ENCODE data around the gene MAST4.

Gene MAST4

DNA sequence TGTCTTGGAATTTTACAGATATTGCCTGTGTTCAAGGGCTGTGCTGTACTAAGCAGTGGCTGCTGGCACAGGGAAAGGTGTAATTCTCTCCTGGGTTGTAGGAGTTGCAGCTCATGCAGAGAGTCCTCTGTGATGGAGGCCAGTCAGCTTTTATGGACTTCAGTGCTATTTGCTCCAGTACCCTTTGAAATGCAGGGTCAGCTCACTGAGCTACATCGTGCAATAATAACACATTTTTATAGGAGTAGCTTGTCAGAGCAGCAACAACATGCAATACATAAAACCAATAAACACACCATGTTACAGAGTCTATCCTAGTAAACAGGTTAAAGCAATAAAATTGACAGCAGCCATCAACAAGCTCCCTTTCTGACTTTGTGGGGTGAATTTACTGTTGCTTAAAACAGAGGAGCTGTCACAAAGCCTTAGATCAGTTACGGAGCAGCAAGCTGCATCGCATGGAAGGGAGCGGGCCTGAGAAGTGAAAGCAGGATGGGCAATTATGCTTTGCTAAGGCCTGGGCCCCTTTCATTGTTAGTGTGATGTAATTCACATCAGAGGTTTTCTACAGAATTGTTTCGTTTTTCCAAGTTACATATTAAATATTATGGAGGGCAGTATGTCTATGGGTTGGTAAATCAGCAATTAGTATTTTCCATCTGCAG is 583.6 kb downstream of the MAST4 start:
- H3K9me3 ChIP-seq (ENCODE audit: control insufficient read depth, insufficient read depth, low read depth, low read length): peaks cover 9% of the 10 kb centered on the region
- no peak overlapping the region for H3K4me3 ChIP-seq (ENCODE audit: low read depth, low read length)
- peaks cover 21% of the 10 kb centered on the region for H3K4me1 ChIP-seq (ENCODE audit: control insufficient read depth, insufficient read depth, low read length)
- no peak overlapping the region for H3K9ac ChIP-seq (ENCODE audit: low read length)
- H3K36me3 ChIP-seq (ENCODE audit: control insufficient read depth, insufficient read depth, low read length): no peaks in the 10 kb centered on the region
- H3K27me3 ChIP-seq (ENCODE audit: control insufficient read depth, insufficient read depth, low read length): no peaks in the 10 kb centered on the region
- H3K27ac ChIP-seq (ENCODE audit: low read depth, low read length): no peak overlapping the region

GRCh38 chr5:67181648-67182221 is 585.5 kb downstream of the MAST4 start:
- Histone ChIP-seq H3K36me3 (ENCODE audit: control insufficient read depth, insufficient read depth, low read length) (no peaks in the 10 kb centered on the region), H3K27me3 (ENCODE audit: control insufficient read depth, insufficient read depth, low read length) (no peaks in the 10 kb centered on the region), H3K9ac (ENCODE audit: low read length) (no peak overlapping the region), H3K9me3 (ENCODE audit: control insufficient read depth, insufficient read depth, low read depth, low read length) (peaks cover 4% of the 10 kb centered on the region), H3K27ac (ENCODE audit: low read depth, low read length) (no peak overlapping the region), H3K4me1 (ENCODE audit: control insufficient read depth, insufficient read depth, low read length) (peaks cover 21% of the 10 kb centered on the region), H3K4me3 (ENCODE audit: low read depth, low read length) (no peak overlapping the region)

GRCh38 chr5:67182301-67182790 is 586.2 kb downstream of the MAST4 start:
- Histone ChIP-seq H3K4me1 (ENCODE audit: control insufficient read depth, insufficient read depth, low read length) (peaks cover 21% of the 10 kb centered on the region), H3K27me3 (ENCODE audit: control insufficient read depth, insufficient read depth, low read length) (no peaks in the 10 kb centered on the region), H3K27ac (ENCODE audit: low read depth, low read length) (no peak overlapping the region), H3K9ac (ENCODE audit: low read length) (no peak overlapping the region), H3K36me3 (ENCODE audit: control insufficient read depth, insufficient read depth, low read length) (no peaks in the 10 kb centered on the region), H3K4me3 (ENCODE audit: low read depth, low read length) (no peak overlapping the region), H3K9me3 (ENCODE audit: control insufficient read depth, insufficient read depth, low read depth, low read length) (no peaks in the 10 kb centered on the region; the same call in 1 of the 2 replicates)

DNA sequence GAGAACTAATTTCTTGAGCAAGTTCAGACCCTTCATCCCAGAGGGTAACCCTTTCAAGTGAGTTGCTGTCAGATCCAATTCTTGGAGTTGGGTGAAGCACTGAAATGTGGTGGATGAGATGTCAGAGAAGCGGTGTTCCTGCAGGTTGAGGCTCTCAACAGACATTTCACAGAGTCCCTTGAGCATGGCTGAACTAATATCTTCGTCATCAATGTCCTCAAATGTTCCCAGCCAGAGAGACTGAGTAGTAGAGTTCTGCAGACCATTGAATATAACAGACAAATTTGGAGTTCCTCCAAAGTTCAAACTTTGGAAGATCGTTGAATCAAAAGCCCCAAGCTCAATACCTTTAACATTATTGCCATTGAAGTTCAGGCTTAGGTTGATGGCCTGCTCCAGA is 587.7 kb downstream of the MAST4 start:
- no peaks in the 10 kb centered on the region for H3K27me3 ChIP-seq (ENCODE audit: control insufficient read depth, insufficient read depth, low read length)
- no peaks in the 10 kb centered on the region for H3K9me3 ChIP-seq (ENCODE audit: control insufficient read depth, insufficient read depth, low read depth, low read length)
- H3K4me1 ChIP-seq (ENCODE audit: control insufficient read depth, insufficient read depth, low read length): peaks cover 21% of the 10 kb centered on the region
- no peak overlapping the region for H3K9ac ChIP-seq (ENCODE audit: low read length)
- no peaks in the 10 kb centered on the region for H3K36me3 ChIP-seq (ENCODE audit: control insufficient read depth, insufficient read depth, low read length)
- H3K4me3 ChIP-seq (ENCODE audit: low read depth, low read length): no peak overlapping the region
- H3K27ac ChIP-seq (ENCODE audit: low read depth, low read length): no peak overlapping the region

- no peaks in the 10 kb centered on the region for H3K27me3 ChIP-seq (ENCODE audit: control insufficient read depth, insufficient read depth, low read length)
- H3K36me3 ChIP-seq (ENCODE audit: control insufficient read depth, insufficient read depth, low read length): no peaks in the 10 kb centered on the region
- no peak overlapping the region for H3K4me3 ChIP-seq (ENCODE audit: low read depth, low read length)
- H3K4me1 ChIP-seq (ENCODE audit: control insufficient read depth, insufficient read depth, low read length): peaks cover 23% of the 10 kb centered on the region
- no peak overlapping the region for H3K9ac ChIP-seq (ENCODE audit: low read length)
- peaks cover under 1% of the 10 kb centered on the region; the same call in 1 of the 2 replicates for H3K9me3 ChIP-seq (ENCODE audit: control insufficient read depth, insufficient read depth, low read depth, low read length)
- H3K27ac ChIP-seq (ENCODE audit: low read depth, low read length): no peak overlapping the region
These were observed 591.0 kb downstream of the MAST4 start for GRCh38 chr5:67187006-67187715.

GRCh38 chr5:67188274-67189078 is 592.3 kb downstream of the MAST4 start:
- Histone ChIP-seq H3K4me3 (ENCODE audit: low read depth, low read length) (no peak overlapping the region), H3K4me1 (ENCODE audit: control insufficient read depth, insufficient read depth, low read length) (peaks cover 12% of the 10 kb centered on the region; the same call in 1 of the 2 replicates), H3K27ac (ENCODE audit: low read depth, low read length) (no peak overlapping the region), H3K9me3 (ENCODE audit: control insufficient read depth, insufficient read depth, low read depth, low read length) (peaks cover 5% of the 10 kb centered on the region), H3K27me3 (ENCODE audit: control insufficient read depth, insufficient read depth, low read length) (no peaks in the 10 kb centered on the region), H3K9ac (ENCODE audit: low read length) (no peak overlapping the region), H3K36me3 (ENCODE audit: control insufficient read depth, insufficient read depth, low read length) (no peaks in the 10 kb centered on the region)

- H3K4me1 ChIP-seq (ENCODE audit: control insufficient read depth, insufficient read depth, low read length): peaks cover 12% of the 10 kb centered on the region; the same call in 1 of the 2 replicates
- no peak overlapping the region for H3K4me3 ChIP-seq (ENCODE audit: low read depth, low read length)
- no peaks in the 10 kb centered on the region for H3K36me3 ChIP-seq (ENCODE audit: control insufficient read depth, insufficient read depth, low read length)
- no peaks in the 10 kb centered on the region for H3K27me3 ChIP-seq (ENCODE audit: control insufficient read depth, insufficient read depth, low read length)
- no peak overlapping the region for H3K9ac ChIP-seq (ENCODE audit: low read length)
- H3K9me3 ChIP-seq (ENCODE audit: control insufficient read depth, insufficient read depth, low read depth, low read length): peaks cover 5% of the 10 kb centered on the region
- no peak overlapping the region for H3K27ac ChIP-seq (ENCODE audit: low read depth, low read length)
These were observed 592.8 kb downstream of the MAST4 start for GRCh38 chr5:67189079-67189354.

DNA sequence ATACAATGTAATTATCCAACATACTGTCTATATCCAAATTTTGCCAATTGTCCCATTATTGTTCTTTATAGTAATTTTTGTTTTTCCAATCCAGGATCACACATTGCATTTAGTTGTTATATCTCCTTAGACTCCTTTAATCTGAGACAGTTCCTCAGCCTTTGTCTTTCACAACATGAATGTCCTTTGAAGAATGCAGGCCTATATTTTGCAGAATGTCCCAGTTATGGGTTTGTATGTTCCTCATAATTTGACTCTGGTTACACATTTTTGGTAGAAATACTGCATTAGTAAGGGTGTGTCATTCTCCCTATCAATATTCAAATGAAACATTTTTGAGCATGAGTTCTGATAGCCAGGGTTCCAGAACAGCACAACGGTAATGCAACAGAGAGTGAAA is 593.7 kb downstream of the MAST4 start:
- Histone ChIP-seq H3K36me3 (ENCODE audit: control insufficient read depth, insufficient read depth, low read length) (no peaks in the 10 kb centered on the region), H3K9ac (ENCODE audit: low read length) (no peak overlapping the region)

DNA sequence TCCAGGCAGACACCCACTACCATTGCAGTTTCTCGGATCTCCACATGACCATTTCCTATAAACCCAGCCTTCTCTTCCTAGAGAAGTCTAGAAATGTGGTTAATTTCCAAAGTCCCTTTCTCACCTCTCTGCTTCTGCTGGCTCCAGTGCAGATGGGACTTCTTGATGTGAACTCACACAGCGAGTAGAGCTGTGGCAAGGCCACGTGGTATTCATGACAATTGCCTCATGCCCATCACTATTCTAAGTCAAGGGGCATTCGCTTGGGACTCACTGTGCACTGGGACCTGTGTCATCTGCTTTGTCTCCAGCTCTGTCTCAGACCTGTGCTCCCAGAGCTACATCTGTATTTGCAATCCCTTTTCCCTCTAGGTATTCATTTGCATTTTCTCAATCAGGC is 594.2 kb downstream of the MAST4 start:
- peaks cover 5% of the 10 kb centered on the region for H3K9me3 ChIP-seq (ENCODE audit: control insufficient read depth, insufficient read depth, low read depth, low read length)
- no peak overlapping the region for H3K27ac ChIP-seq (ENCODE audit: low read depth, low read length)
- no peaks in the 10 kb centered on the region for H3K27me3 ChIP-seq (ENCODE audit: control insufficient read depth, insufficient read depth, low read length)
- no peaks in the 10 kb centered on the region for H3K36me3 ChIP-seq (ENCODE audit: control insufficient read depth, insufficient read depth, low read length)
- H3K4me1 ChIP-seq (ENCODE audit: control insufficient read depth, insufficient read depth, low read length): peaks cover 12% of the 10 kb centered on the region; the same call in 1 of the 2 replicates
- no peak overlapping the region for H3K9ac ChIP-seq (ENCODE audit: low read length)
- H3K4me3 ChIP-seq (ENCODE audit: low read depth, low read length): no peak overlapping the region

More for the DNA sequence above, 593.7 kb downstream of the MAST4 start:
- peaks cover 12% of the 10 kb centered on the region; the same call in 1 of the 2 replicates for H3K4me1 ChIP-seq (ENCODE audit: control insufficient read depth, insufficient read depth, low read length)
- H3K9me3 ChIP-seq (ENCODE audit: control insufficient read depth, insufficient read depth, low read depth, low read length): peaks cover 5% of the 10 kb centered on the region
- H3K4me3 ChIP-seq (ENCODE audit: low read depth, low read length): no peak overlapping the region
- no peaks in the 10 kb centered on the region for H3K27me3 ChIP-seq (ENCODE audit: control insufficient read depth, insufficient read depth, low read length)
- no peak overlapping the region for H3K27ac ChIP-seq (ENCODE audit: low read depth, low read length)

DNA sequence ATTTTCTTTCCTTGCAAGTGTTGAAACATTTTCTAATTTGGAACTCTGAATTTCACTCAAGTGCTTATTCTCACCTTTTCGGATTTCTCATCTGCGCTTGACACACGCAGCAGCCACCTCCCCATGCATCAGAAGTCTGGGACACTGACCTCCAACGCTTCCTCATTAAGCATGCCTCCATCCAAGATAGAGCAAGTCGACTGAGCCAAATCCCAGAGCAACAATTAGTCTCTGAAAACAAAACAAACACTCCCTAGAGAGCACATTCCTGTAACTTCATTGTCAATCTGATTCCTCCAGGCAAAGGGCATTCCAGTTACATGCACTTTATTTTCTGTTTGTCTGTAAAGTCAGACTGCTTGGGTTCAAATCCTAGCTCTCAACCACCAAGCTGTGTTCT is 594.7 kb downstream of the MAST4 start:
- H3K4me3 ChIP-seq (ENCODE audit: low read depth, low read length): no peak overlapping the region
- peaks cover 12% of the 10 kb centered on the region; the same call in 1 of the 2 replicates for H3K4me1 ChIP-seq (ENCODE audit: control insufficient read depth, insufficient read depth, low read length)
- no peaks in the 10 kb centered on the region for H3K36me3 ChIP-seq (ENCODE audit: control insufficient read depth, insufficient read depth, low read length)
- no peak overlapping the region for H3K9ac ChIP-seq (ENCODE audit: low read length)
- H3K27me3 ChIP-seq (ENCODE audit: control insufficient read depth, insufficient read depth, low read length): no peaks in the 10 kb centered on the region
- H3K9me3 ChIP-seq (ENCODE audit: control insufficient read depth, insufficient read depth, low read depth, low read length): peaks cover 5% of the 10 kb centered on the region
- H3K27ac ChIP-seq (ENCODE audit: low read depth, low read length): no peak overlapping the region

All from HUES6 (cell line).